Ishikawa (cell line): Measurements from ENCODE around the gene OBSCN.

ENCODE experiments used
- CEBPB ChIP-seq: IDR thresholded peaks from 2 replicates; pipeline ENCODE4 v1.6.1; 2012
- CREB1 ChIP-seq: IDR thresholded peaks from 2 replicates; pipeline ENCODE4 v1.6.1; 2012; ENCODE audit warnings: low read depth
- EGR1 ChIP-seq: IDR thresholded peaks from 2 replicates; pipeline ENCODE4 v1.6.1; 2012
- EP300 ChIP-seq: IDR thresholded peaks from 2 replicates; pipeline ENCODE4 v1.6.1; 2012; ENCODE audit warnings: borderline replicate concordance
- FOXM1 ChIP-seq: IDR thresholded peaks from 2 replicates; pipeline ENCODE4 v1.6.1; 2012; ENCODE audit warnings: low read depth, borderline replicate concordance
- MAX ChIP-seq: IDR thresholded peaks from 2 replicates; pipeline ENCODE4 v1.6.1; 2012
- NFIC ChIP-seq: IDR thresholded peaks from 2 replicates; pipeline ENCODE4 v1.6.1; 2012
- RAD21 ChIP-seq: IDR thresholded peaks from 2 replicates; pipeline ENCODE4 v1.6.1; 2012; ENCODE audit warnings: low read depth
- REST ChIP-seq: IDR thresholded peaks from 2 replicates; pipeline ENCODE4 v1.6.1; 2012; ENCODE audit warnings: low read depth, mild to moderate bottlenecking
- TAF1 ChIP-seq: IDR thresholded peaks from 2 replicates; pipeline ENCODE4 v1.6.1; 2012; ENCODE audit warnings: low read depth, mild to moderate bottlenecking
- TCF12 ChIP-seq: IDR thresholded peaks from 2 replicates; pipeline ENCODE4 v1.6.1; 2012; ENCODE audit warnings: low read depth
- TEAD4 ChIP-seq: IDR thresholded peaks from 2 replicates; pipeline ENCODE4 v1.6.1; 2012
- USF1 ChIP-seq: IDR thresholded peaks from 2 replicates; pipeline ENCODE4 v1.6.1; 2012
- YY1 ChIP-seq: IDR thresholded peaks from 2 replicates; pipeline ENCODE4 v1.6.1; 2012; ENCODE audit warnings: low read depth
- ZBTB7A ChIP-seq: IDR thresholded peaks from 2 replicates; pipeline ENCODE4 v1.6.1; 2012; ENCODE audit warnings: low read depth

The OBSCN gene

GRCh38 chr1:228285661-228286504 lies 78.0 kb downstream of the OBSCN start:
- TF ChIP-seq CEBPB (no peak), USF1 (no peak), NFIC (no peak), EGR1 (no peak), YY1 (no peak), RAD21 (no peak), REST (no peak), FOXM1 (no peak), CREB1 (no peak), TAF1 (no peak), MAX (no peak), EP300 (no peak), ZBTB7A (no peak), TCF12 (no peak), TEAD4 (no peak)

- TF ChIP-seq NFIC (no peak), FOXM1 (no peak), ZBTB7A (no peak), CEBPB (no peak), EGR1 (no peak), TEAD4 (no peak), MAX (no peak), USF1 (no peak), REST (no peak), TCF12 (no peak), RAD21 (no peak), YY1 (no peak), CREB1 (no peak), EP300 (no peak), TAF1 (no peak)
Observed at GRCh38 chr1:228286505-228287417, 78.9 kb downstream of the OBSCN start.

- no peak for TF ChIP-seq TEAD4
- no peak for TF ChIP-seq USF1
- TF ChIP-seq FOXM1, result no peak
- no peak for TF ChIP-seq REST
- TF ChIP-seq TAF1, result no peak
- no peak for TF ChIP-seq MAX
- no peak for TF ChIP-seq ZBTB7A
- no peak for TF ChIP-seq RAD21
- TF ChIP-seq TCF12, result no peak
- TF ChIP-seq YY1, result no peak
- TF ChIP-seq EGR1, result no peak
- no peak for TF ChIP-seq CREB1
Observed at GRCh38 chr1:228287541-228288425, 79.9 kb downstream of the OBSCN start.
